H1 (cell line): ENCODE measurements around the gene MYO1D. TPM values are rescaled to one million over a fixed set of nuclear protein-coding genes. Genes with fewer than 3 reads are reported as not detected.

Experiments used
- CEBPB ChIP-seq: IDR thresholded peaks from 2 replicates; pipeline ENCODE4 v1.6.1; 2012; ENCODE audit warnings: low read depth, low read length
- CREB1 ChIP-seq: IDR thresholded peaks from 2 replicates; pipeline ENCODE4 v1.6.1; 2012; ENCODE audit warnings: inconsistent platforms
- KDM4A ChIP-seq: IDR thresholded peaks from one replicate; pipeline ENCODE4 v1.7.1; 2012; ENCODE audit warnings: low read depth, mild to moderate bottlenecking, moderate library complexity, low read length, inconsistent platforms; ENCODE audit not compliant: severe bottlenecking
- SIN3A ChIP-seq, 2 experiments: IDR thresholded peaks in 1 of 2; conservative IDR thresholded peaks in 1 of 2; 2 replicates each; pipeline ENCODE4 v1.6.1; 2011 to 2012; ENCODE audit warnings: low read length in 2 of 2, improper control_type of control experiment in 1 of 2, low read depth in 1 of 2, mild to moderate bottlenecking in 1 of 2
- SRF ChIP-seq: IDR thresholded peaks from 2 replicates; pipeline ENCODE4 v1.6.1; 2011; ENCODE audit warnings: mild to moderate bottlenecking, low read depth, low read length, moderate library complexity
- SUZ12 ChIP-seq: fragments of 200-600 bp; sonication (generic); IDR thresholded peaks from 2 replicates; pipeline ENCODE4 v1.6.1; 2012; ENCODE audit warnings: mild to moderate bottlenecking, inconsistent platforms, low read length, moderate library complexity, mixed read lengths
- TAF7 ChIP-seq: optimal IDR thresholded peaks from 2 replicates; pipeline ENCODE3; 2011; ENCODE audit warnings: low read depth, mild to moderate bottlenecking, inconsistent platforms, low read length, moderate library complexity, borderline replicate concordance
- TBP ChIP-seq: IDR thresholded peaks from 2 replicates; pipeline ENCODE4 v1.6.1; 2011; ENCODE audit warnings: low read depth, low read length, improper control_type of control experiment
- TEAD4 ChIP-seq: IDR thresholded peaks from 2 replicates; pipeline ENCODE4 v1.6.1; 2012; ENCODE audit warnings: low read depth, low read length, inconsistent platforms, mixed read lengths
- polyA plus RNA-seq, 7 experiments: library from polyadenylated mRNA; depleted of rRNA in 3 of 7; stranded (reverse) in 5 of 7; unstranded in 2 of 7; fragments of >200 nt in 5 of 7; fragments of 200-250 nt in 2 of 7; gene quantifications; 1 replicate in 5 of 7; 2 replicates in 1 of 7; 4 replicates in 1 of 7; pipeline versions ENCODE4 v1.2.1 to v1.2.3, GENCODE V29; 2011 to 2013; ENCODE audit warnings: missing spikeins in 2 of 7, mixed read lengths in 2 of 7
- total RNA-seq: library from RNA; stranded (reverse); fragmentation: NEBNext Ultra II Directional; extraction: Animal tissue kit (Norgen Biotek cat#: 25700); gene quantifications from 2 replicates; pipeline ENCODE4 v1.2.1, GENCODE V29; 2021
- TF ChIP-seq, protein P1 (sequence below): IDR thresholded peaks from 2 replicates; pipeline ENCODE4 v1.6.1; 2011; ENCODE audit warnings: low read length, improper control_type of control experiment

The MYO1D gene
- total and polyA plus RNA-seq, 2 of the 8 experiments (the other 6 are each of a cell fraction or from before 2014, with no cell fraction given): 6.5 to 25.4 TPM

DNA sequence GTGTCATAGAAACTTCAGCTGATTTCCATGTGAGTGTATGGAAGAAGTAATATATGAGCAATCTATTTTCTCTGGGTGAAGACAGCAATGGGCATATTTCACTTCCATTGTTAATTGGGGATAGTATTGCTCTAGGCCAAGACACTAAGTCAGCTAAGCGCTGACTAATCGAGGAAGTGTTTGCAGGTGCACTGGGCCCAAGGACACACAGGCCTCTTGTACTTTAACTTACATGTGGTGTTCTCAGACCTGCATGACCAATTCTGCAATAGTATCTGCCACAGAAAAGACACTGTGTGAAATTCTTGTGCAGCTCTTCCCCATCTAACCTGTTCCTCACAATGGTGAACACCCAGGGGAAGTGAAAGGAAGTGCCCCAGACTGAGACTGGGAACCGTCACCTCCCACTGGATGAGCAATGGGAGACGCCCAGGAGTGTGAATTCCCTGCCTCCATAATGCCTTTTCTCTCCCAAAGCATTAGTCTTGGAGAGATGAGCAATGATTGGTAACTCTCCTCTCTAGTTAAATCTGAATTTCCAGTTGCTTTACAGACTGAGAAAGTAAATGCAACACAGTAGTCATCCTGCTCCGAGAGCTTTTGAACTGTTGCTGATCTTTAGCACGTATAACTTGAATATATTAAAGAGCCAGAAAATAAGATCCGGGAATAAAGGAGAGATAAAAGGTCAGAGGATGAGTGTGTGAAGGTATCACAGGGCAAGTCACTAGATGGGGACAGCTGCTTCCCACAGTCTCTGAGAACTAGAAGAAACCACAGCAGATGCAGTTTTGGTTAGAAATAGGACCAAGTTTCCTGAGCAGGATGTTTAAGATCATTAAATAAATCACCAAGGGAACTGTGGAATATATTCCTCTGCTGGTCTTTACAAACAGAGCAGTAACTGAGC, 307.5 kb downstream of the MYO1D start (continued):
- TF ChIP-seq TEAD4 (no peak), SIN3A (conservative IDR thresholded peaks at IDR 0.05 in 1 of 2, IDR thresholded peaks at IDR 0.05 in 1 of 2; ENCODE audit: low read depth in 1 of 2, low read length in 2 of 2) (no peak), TBP (no peak), TAF7 (no peak), SRF (no peak), CEBPB (no peak), SUZ12 (no peak), CREB1 (no peak), KDM4A (no peak)
- TF ChIP-seq, protein P1, sequence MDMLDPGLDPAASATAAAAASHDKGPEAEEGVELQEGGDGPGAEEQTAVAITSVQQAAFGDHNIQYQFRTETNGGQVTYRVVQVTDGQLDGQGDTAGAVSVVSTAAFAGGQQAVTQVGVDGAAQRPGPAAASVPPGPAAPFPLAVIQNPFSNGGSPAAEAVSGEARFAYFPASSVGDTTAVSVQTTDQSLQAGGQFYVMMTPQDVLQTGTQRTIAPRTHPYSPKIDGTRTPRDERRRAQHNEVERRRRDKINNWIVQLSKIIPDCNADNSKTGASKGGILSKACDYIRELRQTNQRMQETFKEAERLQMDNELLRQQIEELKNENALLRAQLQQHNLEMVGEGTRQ: no peak
